Osteoblast (primary cell): Measurements from ENCODE around the gene LRMDA. TPM values are rescaled to one million over a fixed set of nuclear protein-coding genes. Genes with fewer than 3 reads are reported as not detected.

Source experiments
- DNase-seq: peaks from one replicate; pipeline ENCODE4 v3.0.0; 2011; ENCODE audit warnings: low spot score, mixed read lengths; ENCODE audit not compliant: insufficient read length; ENCODE audit errors: missing footprints
- H2AFZ ChIP-seq: 2 replicates; pipeline ENCODE4 v1.6.0; 2011; ENCODE audit warnings: mild to moderate bottlenecking, low read length
- H3K27ac ChIP-seq: 2 replicates; pipeline ENCODE4 v1.5.1; 2011; ENCODE audit warnings: mild to moderate bottlenecking, low read depth, low read length, moderate library complexity
- H3K27me3 ChIP-seq: 2 replicates; pipeline ENCODE4 v1.6.0; 2012; ENCODE audit warnings: mild to moderate bottlenecking, control low read depth, inconsistent platforms, low read length, moderate library complexity; ENCODE audit not compliant: insufficient read depth
- H3K36me3 ChIP-seq: 2 replicates; pipeline ENCODE4 v1.5.1; 2011; ENCODE audit warnings: mild to moderate bottlenecking, low read length, control low read depth, moderate library complexity; ENCODE audit not compliant: insufficient read depth
- H3K4me1 ChIP-seq: 2 replicates; pipeline ENCODE4 v1.5.1; 2011; ENCODE audit warnings: mild to moderate bottlenecking, low read length, control low read depth, moderate library complexity; ENCODE audit not compliant: insufficient read depth
- H3K4me2 ChIP-seq: 2 replicates; pipeline ENCODE4 v1.6.0; 2011; ENCODE audit warnings: mild to moderate bottlenecking, low read length; ENCODE audit not compliant: insufficient read depth
- H3K4me3 ChIP-seq: fragments of 200-600 bp; sonication (generic); 3 replicates; pipeline ENCODE4 v1.5.1; 2012; ENCODE audit warnings: mild to moderate bottlenecking, low read length, inconsistent platforms; ENCODE audit not compliant: insufficient read depth
- H3K79me2 ChIP-seq: 2 replicates; pipeline ENCODE4 v1.6.0; 2012; ENCODE audit warnings: mild to moderate bottlenecking, low read length, control low read depth, inconsistent platforms; ENCODE audit not compliant: insufficient read depth
- H3K9me3 ChIP-seq: 2 replicates; pipeline ENCODE4 v1.5.1; 2011; ENCODE audit warnings: low read depth, low read length, control low read depth
- H4K20me1 ChIP-seq: 2 replicates; pipeline ENCODE4 v1.6.0; 2012; ENCODE audit warnings: mild to moderate bottlenecking, low read length, control low read depth; ENCODE audit not compliant: insufficient read depth
- CTCF ChIP-seq: IDR thresholded peaks from 2 replicates; pipeline ENCODE4 v1.5.1; 2011; ENCODE audit warnings: mild to moderate bottlenecking, low read depth, low read length, moderate library complexity; ENCODE audit errors: extremely low read depth
- total RNA-seq: library from RNA; depleted of rRNA; stranded (reverse); fragments of >200 nt; gene quantifications from 2 replicates; pipeline ENCODE4 v1.2.3, GENCODE V29; 2012

Gene LRMDA
- total RNA-seq, 1 donor, result 18.5 TPM

DNA sequence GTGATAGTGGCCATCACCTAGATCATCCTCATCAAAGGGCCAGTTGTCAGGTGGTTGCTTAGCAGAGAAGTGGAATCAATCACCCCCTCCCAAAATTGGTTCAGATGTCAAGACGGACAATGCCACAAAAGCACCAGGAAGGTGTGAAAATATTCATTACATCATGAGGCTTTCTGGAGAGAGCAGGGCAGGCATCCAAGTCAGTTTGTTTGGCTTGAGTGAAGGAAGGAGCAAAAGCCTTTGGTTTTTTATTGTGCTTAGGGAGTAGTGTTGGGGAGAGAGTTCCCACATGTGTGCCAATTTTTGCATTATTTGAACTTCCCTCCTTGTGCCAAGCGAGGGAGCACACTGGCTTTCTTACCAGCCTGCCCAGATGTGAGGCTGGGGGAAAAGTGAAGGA, 1082.9 kb downstream of the LRMDA start:
- Histone ChIP-seq H3K9me3 (no peaks in the 10 kb centered on the region), H3K27ac (no peak overlapping the region), H3K4me2 (no peak overlapping the region), H3K4me1 (peaks cover 3% of the 10 kb centered on the region), H3K79me2 (no peaks in the 10 kb centered on the region), H3K36me3 (no peaks in the 10 kb centered on the region), H3K27me3 (no peaks in the 10 kb centered on the region), H4K20me1 (no peaks in the 10 kb centered on the region), H2AFZ (no peak overlapping the region), H3K4me3 (no peak overlapping the region)
- no peak for TF ChIP-seq CTCF
- no peak for DNase-seq

DNA sequence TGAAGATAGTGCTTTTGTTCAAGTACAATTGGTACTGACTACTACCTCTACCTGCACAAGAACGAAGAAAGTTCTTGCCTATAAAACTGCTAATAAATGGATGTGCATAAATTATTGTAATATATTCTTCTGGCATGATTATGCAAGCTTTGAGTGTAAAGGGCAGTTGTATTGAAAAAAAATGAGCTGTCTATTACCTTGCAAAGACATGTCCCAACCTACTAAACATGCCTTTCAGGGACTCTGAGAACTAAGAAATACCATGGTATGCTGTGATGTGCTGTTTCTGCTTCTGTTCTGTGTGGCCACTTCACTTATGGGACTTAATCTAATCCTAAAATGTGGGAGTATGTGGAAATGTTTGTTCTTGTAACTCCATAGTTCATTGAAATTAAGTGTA, 1083.4 kb downstream of the LRMDA start:
- Histone ChIP-seq H3K4me3 (no peak overlapping the region), H2AFZ (no peak overlapping the region), H3K4me2 (no peak overlapping the region), H3K36me3 (no peaks in the 10 kb centered on the region), H3K4me1 (no peaks in the 10 kb centered on the region), H3K79me2 (no peaks in the 10 kb centered on the region), H3K27me3 (no peaks in the 10 kb centered on the region), H3K9me3 (no peaks in the 10 kb centered on the region), H4K20me1 (no peaks in the 10 kb centered on the region), H3K27ac (no peak overlapping the region)
- no peak for TF ChIP-seq CTCF
- DNase-seq, result no peak

- no peaks in the 10 kb centered on the region for H4K20me1 ChIP-seq
- no peak overlapping the region for H3K27ac ChIP-seq
- H3K4me2 ChIP-seq, result no peak overlapping the region
- no peaks in the 10 kb centered on the region for H3K79me2 ChIP-seq
- no peaks in the 10 kb centered on the region for H3K36me3 ChIP-seq
- no peak overlapping the region for H3K4me3 ChIP-seq
- TF ChIP-seq CTCF, result no peak
- H3K4me1 ChIP-seq, result no peaks in the 10 kb centered on the region
- no peak overlapping the region for H2AFZ ChIP-seq
- no peak for DNase-seq
- no peaks in the 10 kb centered on the region for H3K27me3 ChIP-seq
- H3K9me3 ChIP-seq, result no peaks in the 10 kb centered on the region
Measured at GRCh38 chr10:76522547-76522946, 1091.1 kb downstream of the LRMDA start.

GRCh38 chr10:76523246-76523645, 1091.8 kb downstream of the LRMDA start:
- Histone ChIP-seq H3K9me3 (no peaks in the 10 kb centered on the region), H3K36me3 (no peaks in the 10 kb centered on the region), H3K27me3 (no peaks in the 10 kb centered on the region), H3K4me1 (no peaks in the 10 kb centered on the region), H2AFZ (no peak overlapping the region), H3K79me2 (no peaks in the 10 kb centered on the region), H3K4me2 (no peak overlapping the region), H4K20me1 (no peaks in the 10 kb centered on the region), H3K4me3 (no peak overlapping the region), H3K27ac (no peak overlapping the region)
- TF ChIP-seq CTCF, result no peak
- DNase-seq, result no peak
